Prostate gland (tissue), 2 donors: ENCODE measurements around the gene UBE2O. TPM values are rescaled to one million over a fixed set of nuclear protein-coding genes. Genes with fewer than 3 reads are reported as not detected.

Source experiments
- DNase-seq: peaks from one replicate; pipeline ENCODE4 v3.0.0-alpha.2; 2019; ENCODE audit warnings: low spot score
- H3K27ac ChIP-seq, 2 donors: fragments of 200-600 bp; sonication (generic); 2 replicates each; pipeline ENCODE4 v1.5.1; 2017 to 2019
- H3K27me3 ChIP-seq: fragments of 200-600 bp; sonication (generic); replicated peaks from 2 replicates; pipeline ENCODE4 v1.5.1; 2019; ENCODE audit not compliant: insufficient read depth
- H3K36me3 ChIP-seq, 2 donors: fragments of 200-600 bp; sonication (generic); 1 replicate in 1 of 2; 2 replicates in 1 of 2; pipeline versions ENCODE4 v1.5.1 to v1.8.1; 2017 to 2019
- H3K4me1 ChIP-seq: fragments of 200-600 bp; sonication (generic); replicated peaks from 2 replicates; pipeline ENCODE4 v1.5.1; 2019
- H3K4me3 ChIP-seq, 2 donors: fragments of 200-600 bp; sonication (generic); 2 replicates each; pipeline ENCODE4 v1.5.1; 2017 to 2019
- H3K9me3 ChIP-seq: fragments of 200-600 bp; sonication (generic); 2 replicates; pipeline ENCODE4 v1.5.1; 2017
- CTCF ChIP-seq, 4 experiments: fragments of 200-600 bp in 2 of 4; fragments of 450-650 bp in 2 of 4; sonication (generic) in 2 of 4; IDR thresholded peaks; 1 replicate in 3 of 4; 2 replicates in 1 of 4; pipeline ENCODE4 v1.5.1; 2016 to 2019; ENCODE audit warnings: antibody characterized with exemption in 4 of 4, mild to moderate bottlenecking in 2 of 4, moderate library complexity in 2 of 4
- POLR2A ChIP-seq: fragments of 450-650 bp; IDR thresholded peaks from one replicate; pipeline ENCODE4 v1.6.1; 2016; ENCODE audit warnings: antibody characterized with exemption, mild to moderate bottlenecking
- POLR2AphosphoS5 ChIP-seq: sonication (generic); formaldehyde crosslinking; IDR thresholded peaks from one replicate; pipeline ENCODE4 v1.6.1; 2017; ENCODE audit warnings: antibody characterized with exemption
- WGBS: methylation state at CpG from one replicate; pipeline ENCODE4 v1.1.5; 2018; 5-methylcytosine and 5-hydroxymethylcytosine counted together
- intact Hi-C: fragments of 100-400 bp; cut with DNase I; formaldehyde crosslinking; loops from one replicate; pipeline ENCODE4 v1.14.2; 2022
- total RNA-seq, 2 donors: library from RNA; depleted of rRNA; stranded (reverse); fragments of >200 nt; gene quantifications; one replicate each; pipeline ENCODE4 v1.1.0, GENCODE V29; 2016

UBE2O gene
- total RNA-seq, 2 donors from 2014 or later, result 19.9 to 39.8 TPM

- H3K4me1 ChIP-seq, result peaks cover 6% of the 10 kb centered on the region
- DNase-seq, result no peak
- H3K27ac ChIP-seq, result peak overlapping the region; percentile 22 to 37
- no peak overlapping the region for H3K4me3 ChIP-seq
- no peak for TF ChIP-seq POLR2A
- TF ChIP-seq POLR2AphosphoS5, result no peak
- TF ChIP-seq CTCF (IDR thresholded peaks at IDR 0.05), result no peak
- WGBS, result 63% methylated on average over 11 of the region's 11 CpGs
- no peaks in the 10 kb centered on the region for H3K27me3 ChIP-seq
- no peaks in the 10 kb centered on the region for H3K36me3 ChIP-seq
- no peaks in the 10 kb centered on the region for H3K9me3 ChIP-seq
- intact Hi-C loops, result no loop called here
These were observed 39.4 kb upstream of the UBE2O start for GRCh38 chr17:76492123-76492988.

GRCh38 chr17:76491271-76492122 is 38.5 kb upstream of the UBE2O start:
- TF ChIP-seq POLR2A, result no peak
- 87% methylated on average over 17 of the region's 17 CpGs for WGBS
- Histone ChIP-seq H3K4me3 (no peak overlapping the region), H3K9me3 (no peaks in the 10 kb centered on the region), H3K27me3 (no peaks in the 10 kb centered on the region), H3K4me1 (peaks cover 6% of the 10 kb centered on the region), H3K36me3 (no peaks in the 10 kb centered on the region), H3K27ac (no peak overlapping the region)
- intact Hi-C loops, result no loop called here
- no peak for DNase-seq

DNA sequence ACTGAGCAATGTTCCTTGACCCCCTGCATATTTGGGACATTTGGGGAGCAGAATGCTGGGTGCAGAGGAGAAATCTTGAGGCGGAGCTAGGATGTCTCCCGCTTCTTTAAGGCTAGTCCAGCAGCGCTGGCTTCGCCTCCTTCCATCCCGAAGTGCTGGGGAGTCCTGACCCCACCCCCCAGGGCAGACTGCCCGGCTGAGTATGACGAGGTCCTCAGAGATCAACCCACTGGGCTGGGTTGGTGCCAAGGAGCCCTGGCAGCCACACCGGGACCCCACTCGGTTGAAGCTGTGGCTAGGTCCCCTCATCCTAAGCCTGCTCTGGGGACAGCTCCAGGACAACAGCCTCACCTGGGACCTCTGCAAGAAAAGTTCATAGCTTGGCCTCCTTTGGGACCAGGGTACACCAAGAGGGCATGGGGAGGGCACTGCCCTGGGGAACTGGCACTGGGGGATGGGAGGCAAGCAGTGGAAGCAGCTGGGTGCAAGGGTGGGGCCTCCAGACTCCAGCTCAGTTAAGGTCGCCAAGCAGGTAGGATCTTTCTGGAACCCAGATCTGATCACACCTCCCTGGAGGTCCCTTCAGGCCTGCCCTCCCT is 37.3 kb upstream of the UBE2O start:
- intact Hi-C loops, result no loop called here
- no peaks in the 10 kb centered on the region for H3K9me3 ChIP-seq
- H3K27ac ChIP-seq, result no peak overlapping the region
- H3K36me3 ChIP-seq, result no peaks in the 10 kb centered on the region
- no peak overlapping the region for H3K4me3 ChIP-seq
- TF ChIP-seq POLR2AphosphoS5, result no peak
- no peak for TF ChIP-seq CTCF (IDR thresholded peaks at IDR 0.05)
- no peak for TF ChIP-seq POLR2A
- WGBS, result 75% methylated on average over 10 of the region's 10 CpGs
- H3K4me1 ChIP-seq, result no peaks in the 10 kb centered on the region
- H3K27me3 ChIP-seq, result no peaks in the 10 kb centered on the region
- DNase-seq, result no peak

DNA sequence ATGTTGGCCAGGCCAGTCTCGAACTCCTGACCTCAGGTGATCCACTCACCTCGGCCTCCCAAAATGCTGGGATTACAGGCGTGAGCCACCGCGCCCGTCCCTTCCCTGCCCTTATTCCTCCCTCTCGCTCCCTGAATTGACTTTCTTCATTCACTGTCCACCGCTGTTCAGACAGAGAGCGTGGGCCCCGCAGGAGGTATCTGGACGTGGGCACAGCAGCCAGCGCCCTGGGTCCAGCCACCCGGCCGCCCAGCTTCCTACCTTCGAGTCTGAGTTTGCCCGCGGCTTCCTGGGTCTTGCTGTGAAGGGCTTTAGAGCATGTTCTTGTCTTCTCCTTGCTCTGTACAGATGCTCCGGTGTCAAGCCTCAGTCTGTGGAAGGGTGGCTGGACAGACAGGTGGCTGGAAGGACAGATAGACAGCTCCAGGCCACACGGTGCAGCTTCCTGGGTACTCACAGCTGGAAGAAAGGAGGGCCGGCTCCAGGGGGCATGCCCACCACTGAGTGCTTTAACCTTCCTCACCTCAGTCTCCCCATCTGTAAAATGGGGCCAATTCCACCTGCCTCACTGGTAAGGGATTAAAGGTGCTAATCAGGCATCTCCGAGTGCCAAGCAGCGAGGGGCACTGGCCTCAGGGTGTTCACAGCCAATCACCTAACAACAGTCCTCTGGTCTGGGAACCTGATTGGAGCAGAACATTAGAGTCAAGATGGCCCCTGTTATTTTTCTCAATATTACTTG is 34.7 kb upstream of the UBE2O start:
- no peak for DNase-seq
- Histone ChIP-seq H3K27ac (no peak overlapping the region), H3K4me1 (no peaks in the 10 kb centered on the region), H3K27me3 (no peaks in the 10 kb centered on the region), H3K36me3 (no peaks in the 10 kb centered on the region), H3K4me3 (no peak overlapping the region), H3K9me3 (no peaks in the 10 kb centered on the region)
- intact Hi-C loops, result no loop called here
- WGBS, result 95% methylated on average over 22 of the region's 22 CpGs
- TF ChIP-seq POLR2AphosphoS5, result no peak
- no peak for TF ChIP-seq CTCF (IDR thresholded peaks at IDR 0.05)
- no peak for TF ChIP-seq POLR2A
